ENCODE results near the gene LHX3.

Gene LHX3

DNA sequence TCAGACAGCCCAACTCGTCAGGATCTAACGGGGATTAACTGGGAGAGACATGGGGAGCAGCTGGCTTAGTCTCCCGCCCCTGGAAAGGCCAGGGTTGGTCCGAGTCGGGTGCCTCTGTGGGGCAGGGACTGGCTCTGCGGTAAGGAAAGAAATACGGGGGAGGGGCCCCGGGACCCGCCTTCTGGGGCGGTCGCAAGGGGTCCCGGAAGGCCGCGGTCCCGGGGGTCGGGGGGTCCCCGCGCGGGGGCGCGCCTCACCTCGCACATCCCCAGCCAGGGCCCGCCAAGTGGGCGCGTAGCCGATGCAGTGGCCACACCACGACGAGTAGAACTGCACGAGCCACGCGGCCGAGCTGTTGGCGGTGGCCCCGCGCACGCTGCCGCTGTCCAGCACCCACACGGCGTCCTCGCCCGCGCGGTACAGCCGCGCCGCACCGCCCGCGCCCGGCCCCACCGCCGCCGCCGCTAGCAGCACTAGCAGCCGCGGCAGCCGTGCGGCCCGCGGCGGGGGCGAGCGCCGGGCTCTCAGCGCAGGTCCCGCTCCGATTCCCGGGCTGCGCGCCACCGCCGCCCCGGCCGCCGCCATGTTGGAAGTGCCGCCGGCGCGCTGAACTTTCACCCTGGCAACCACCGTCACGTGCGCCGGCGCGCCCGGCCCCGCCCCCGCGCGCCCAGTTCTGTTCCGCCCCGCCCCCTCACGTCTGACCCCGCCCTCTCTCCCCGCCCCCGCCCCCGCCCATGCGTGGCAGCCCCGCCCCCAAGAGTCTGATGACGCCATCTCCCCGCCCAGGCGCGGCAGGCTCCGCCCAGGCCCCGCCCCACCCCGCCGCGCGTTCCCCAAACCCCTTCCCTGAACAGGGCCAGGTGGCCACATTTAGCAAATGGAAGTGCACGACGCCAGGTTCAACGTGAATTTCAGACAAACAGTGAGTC, 40.6 kb upstream of the LHX3 start, which contains the start of gene QSOX2:
TSS of gene QSOX2 (minus strand) at position 594 of the 932 bp plus-strand sequence. CDS start at position 585, 9 bp downstream.
- TF ChIP-seq, protein P1, sequence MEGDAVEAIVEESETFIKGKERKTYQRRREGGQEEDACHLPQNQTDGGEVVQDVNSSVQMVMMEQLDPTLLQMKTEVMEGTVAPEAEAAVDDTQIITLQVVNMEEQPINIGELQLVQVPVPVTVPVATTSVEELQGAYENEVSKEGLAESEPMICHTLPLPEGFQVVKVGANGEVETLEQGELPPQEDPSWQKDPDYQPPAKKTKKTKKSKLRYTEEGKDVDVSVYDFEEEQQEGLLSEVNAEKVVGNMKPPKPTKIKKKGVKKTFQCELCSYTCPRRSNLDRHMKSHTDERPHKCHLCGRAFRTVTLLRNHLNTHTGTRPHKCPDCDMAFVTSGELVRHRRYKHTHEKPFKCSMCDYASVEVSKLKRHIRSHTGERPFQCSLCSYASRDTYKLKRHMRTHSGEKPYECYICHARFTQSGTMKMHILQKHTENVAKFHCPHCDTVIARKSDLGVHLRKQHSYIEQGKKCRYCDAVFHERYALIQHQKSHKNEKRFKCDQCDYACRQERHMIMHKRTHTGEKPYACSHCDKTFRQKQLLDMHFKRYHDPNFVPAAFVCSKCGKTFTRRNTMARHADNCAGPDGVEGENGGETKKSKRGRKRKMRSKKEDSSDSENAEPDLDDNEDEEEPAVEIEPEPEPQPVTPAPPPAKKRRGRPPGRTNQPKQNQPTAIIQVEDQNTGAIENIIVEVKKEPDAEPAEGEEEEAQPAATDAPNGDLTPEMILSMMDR (IDR thresholded peaks at IDR 0.05; ENCODE audit: control insufficient read depth, insufficient read depth, low read depth, low read length, missing control alignments) = no peak
- DNase-seq (ENCODE audit: low read depth) = no peak
- H3K4me3 ChIP-seq (ENCODE audit: control insufficient read depth, low read depth, low read length) = peak within 1 kb of the TSS; percentile 55

DNA sequence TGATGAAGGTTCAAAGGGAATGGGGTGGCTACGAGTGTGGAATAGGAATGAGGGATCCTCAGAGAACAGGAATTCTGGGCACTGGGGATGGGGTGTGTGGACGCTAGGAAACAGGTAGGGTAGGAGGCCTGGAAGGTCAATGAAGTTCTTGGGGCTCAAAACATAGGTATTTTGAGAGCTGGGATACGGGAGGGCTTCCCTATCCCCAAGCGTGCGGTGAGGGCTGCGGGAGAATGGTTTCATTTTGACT, 40.0 kb upstream of the LHX3 start:
- peak overlapping the region; percentile 55 for H3K4me3 ChIP-seq (ENCODE audit: control insufficient read depth, low read depth, low read length)
- no peak for DNase-seq (ENCODE audit: low read depth)
- TF ChIP-seq, protein P1 (IDR thresholded peaks at IDR 0.05; ENCODE audit: control insufficient read depth, insufficient read depth, low read depth, low read length, missing control alignments) = no peak

DNA sequence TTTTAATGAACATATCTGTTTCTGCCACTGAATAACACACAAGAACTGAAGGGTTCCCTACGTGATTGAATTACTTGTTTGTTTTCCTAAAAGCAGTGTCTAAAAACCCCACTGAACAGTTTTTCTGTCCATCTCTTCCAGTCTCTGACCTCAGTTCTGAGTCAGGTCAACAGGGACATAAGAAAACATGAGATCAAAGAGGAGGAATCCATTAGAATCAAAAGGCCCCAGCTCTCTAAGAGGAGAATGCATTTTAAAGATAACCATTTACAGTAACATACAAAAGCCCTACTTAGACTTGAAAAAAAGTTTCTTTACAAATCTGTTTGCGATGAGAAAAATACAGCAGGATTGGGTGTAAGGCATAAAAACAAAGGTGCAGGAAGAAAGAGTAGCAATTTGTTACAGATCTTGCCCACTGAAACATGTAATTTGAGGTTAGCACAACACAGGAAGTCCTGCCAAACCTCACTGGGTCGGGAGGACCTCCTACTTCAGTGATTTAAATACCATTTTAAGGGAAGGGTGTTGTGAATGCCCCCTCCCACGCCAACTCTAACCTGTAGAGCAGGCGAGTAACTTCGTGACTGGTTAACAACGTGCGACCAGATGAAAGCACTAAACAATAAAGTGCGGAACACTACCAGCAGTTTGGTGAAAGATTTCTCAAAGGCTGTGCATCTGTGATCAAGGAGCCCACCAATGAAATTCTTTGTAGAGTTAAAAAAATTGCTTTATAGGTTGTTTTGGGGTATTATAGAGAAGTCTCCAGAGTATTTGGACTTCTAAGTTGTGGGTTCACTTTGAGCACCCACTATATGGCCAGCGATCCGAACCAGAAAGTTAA, 39.4 kb upstream of the LHX3 start:
- TF ChIP-seq, protein P1 (IDR thresholded peaks at IDR 0.05; ENCODE audit: control insufficient read depth, insufficient read depth, low read depth, low read length, missing control alignments) = no peak
- peak overlapping the region; percentile 55 for H3K4me3 ChIP-seq (ENCODE audit: control insufficient read depth, low read depth, low read length)
- no peak for DNase-seq (ENCODE audit: low read depth)

DNA sequence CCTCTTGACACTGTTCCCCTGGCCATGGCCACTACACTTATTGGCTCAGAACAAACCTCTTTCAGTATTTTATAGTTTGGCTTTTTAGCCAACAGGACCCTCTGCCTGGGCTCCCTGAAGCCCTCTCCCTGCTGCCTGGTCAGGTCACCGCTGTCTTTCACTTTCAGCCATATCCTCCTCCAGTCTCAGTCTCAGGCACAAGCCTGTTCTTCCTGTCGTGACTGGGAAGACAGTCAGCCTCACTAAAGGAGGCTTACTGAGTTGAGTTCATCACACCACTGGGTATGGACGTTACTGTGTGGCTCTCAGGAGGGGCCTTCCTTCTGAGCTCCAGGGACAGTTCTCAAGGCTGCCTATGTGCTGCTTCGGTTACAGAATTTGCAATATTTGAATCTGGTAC, 38.7 kb upstream of the LHX3 start:
- H3K4me3 ChIP-seq (ENCODE audit: control insufficient read depth, low read depth, low read length) = no peak overlapping the region
- no peak for DNase-seq (ENCODE audit: low read depth)
- TF ChIP-seq, protein P1 (IDR thresholded peaks at IDR 0.05; ENCODE audit: control insufficient read depth, insufficient read depth, low read depth, low read length, missing control alignments) = no peak

DNA sequence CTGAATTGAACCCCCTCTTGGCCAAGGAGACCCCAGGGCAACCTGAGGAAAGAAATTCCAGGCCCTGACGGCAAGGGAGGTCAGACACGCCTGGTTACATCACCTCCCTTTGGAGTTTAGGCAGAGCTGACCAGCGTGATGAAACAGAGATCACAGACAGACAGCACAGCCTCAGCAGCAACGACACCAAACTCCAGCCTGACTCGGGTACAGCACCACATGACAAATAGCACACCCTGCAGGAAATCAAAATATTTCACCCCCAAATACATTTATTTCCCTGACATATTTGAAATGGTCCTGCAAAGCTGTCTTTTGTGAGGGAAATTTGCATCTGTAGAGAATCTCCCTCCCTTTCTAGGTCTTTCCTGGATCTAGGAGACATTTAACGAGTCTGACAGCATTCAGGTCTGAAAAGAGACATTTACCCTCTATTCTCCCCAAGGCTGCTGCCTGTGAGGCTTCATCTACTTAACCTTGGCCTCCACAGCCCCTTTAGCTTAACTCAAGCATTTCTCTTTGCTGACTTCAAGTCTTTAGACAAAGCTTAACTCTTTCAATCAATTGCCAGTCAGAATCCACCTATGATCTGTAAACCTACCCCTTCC, 38.1 kb upstream of the LHX3 start:
- TF ChIP-seq, protein P1 (IDR thresholded peaks at IDR 0.05; ENCODE audit: control insufficient read depth, insufficient read depth, low read depth, low read length, missing control alignments) = no peak
- DNase-seq (ENCODE audit: low read depth) = no peak
- H3K4me3 ChIP-seq (ENCODE audit: control insufficient read depth, low read depth, low read length) = no peak overlapping the region

DNA sequence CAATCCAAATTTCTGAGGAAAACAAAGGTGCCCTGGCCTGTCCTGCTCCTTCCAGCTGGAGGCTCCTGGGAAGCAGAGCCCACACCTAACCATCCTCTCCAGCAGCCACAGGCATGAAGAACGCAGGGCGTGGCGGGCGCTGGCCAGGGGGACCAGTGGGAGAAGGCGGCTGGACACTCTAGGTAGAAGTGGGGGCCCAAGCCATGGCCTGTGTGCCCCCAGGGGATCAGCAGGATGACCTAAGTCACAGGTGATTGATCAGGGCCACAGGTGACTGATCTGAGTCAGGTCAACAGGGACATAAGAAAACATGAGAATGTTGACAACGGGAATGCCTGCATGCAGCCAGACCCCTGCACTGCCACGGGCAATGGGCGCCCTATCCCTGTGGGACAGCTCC, 37.3 kb upstream of the LHX3 start:
- no peak overlapping the region for H3K4me3 ChIP-seq (ENCODE audit: control insufficient read depth, low read depth, low read length)
- TF ChIP-seq, protein P1 (IDR thresholded peaks at IDR 0.05; ENCODE audit: control insufficient read depth, insufficient read depth, low read depth, low read length, missing control alignments) = no peak
- no peak for DNase-seq (ENCODE audit: low read depth)

Data from AG09309 (cell line).